T-helper 17 cell (primary cell): Measurements from ENCODE around the gene CIB2. TPM values are rescaled to one million over a fixed set of nuclear protein-coding genes. Genes with fewer than 3 reads are reported as not detected.

Source experiments
- ATAC-seq: fragments of 150-1000 bp; cut with Tn5 transposase; 2 replicates; pipeline ENCODE4 v1.10.0; 2021; ENCODE audit warnings: mild to moderate bottlenecking, moderate library complexity
- DNase-seq, 3 donors: peaks; one replicate each; pipeline versions ENCODE4 v3.0.0 to v3.0.0-alpha.2; 2020 to 2021
- H3K9me3 ChIP-seq: one replicate; pipeline ENCODE4 v1.7.0; 2013; ENCODE audit warnings: low read length, mild to moderate bottlenecking; ENCODE audit not compliant: control insufficient read depth, poor library complexity, severe bottlenecking
- H3K27ac Mint-ChIP-seq: one replicate; pipeline ENCODE4 v1.8.0; 2022; ENCODE audit warnings: mild to moderate bottlenecking, moderate library complexity, mixed read lengths
- H3K27me3 Mint-ChIP-seq: one replicate; pipeline ENCODE4 v1.8.0; 2022; ENCODE audit warnings: mixed read lengths
- H3K36me3 Mint-ChIP-seq: one replicate; pipeline ENCODE4 v1.8.0; 2022; ENCODE audit warnings: low read depth, mixed read lengths
- H3K4me1 Mint-ChIP-seq: one replicate; pipeline ENCODE4 v1.8.0; 2022; ENCODE audit warnings: mild to moderate bottlenecking, mixed read lengths
- H3K4me3 Mint-ChIP-seq: one replicate; pipeline ENCODE4 v1.8.0; 2022; ENCODE audit warnings: mild to moderate bottlenecking, moderate library complexity, mixed read lengths
- total RNA-seq, 4 donors: library from RNA in 2 of 4; stranded (reverse) in 2 of 4; gene quantifications; one replicate each; pipeline ENCODE4 v1.2.3 and lab custom pipeline; 2022 to 2026

CIB2 gene
- total RNA-seq, 2 donors from 2014 or later = 0.63 to 0.65 TPM

- no peak overlapping the region for H3K4me3 Mint-ChIP-seq
- no peaks in the 10 kb centered on the region for H3K27me3 Mint-ChIP-seq
- ATAC-seq (no peak), DNase-seq (no peak)
- no peak overlapping the region for H3K27ac Mint-ChIP-seq
- H3K4me1 Mint-ChIP-seq = peaks cover 22% of the 10 kb centered on the region
- no peaks in the 10 kb centered on the region for H3K36me3 Mint-ChIP-seq
- H3K9me3 ChIP-seq = no peaks in the 10 kb centered on the region
Measured at GRCh38 chr15:78110096-78110495, 21.1 kb downstream of the CIB2 start.

GRCh38 chr15:78109156-78109555, 22.1 kb downstream of the CIB2 start:
- H3K9me3 ChIP-seq = no peaks in the 10 kb centered on the region
- Mint-ChIP-seq H3K36me3 (no peaks in the 10 kb centered on the region), H3K27ac (no peak overlapping the region), H3K4me1 (peaks cover 31% of the 10 kb centered on the region), H3K4me3 (no peak overlapping the region), H3K27me3 (no peaks in the 10 kb centered on the region)
- ATAC-seq (no peak), DNase-seq (no peak)

- Mint-ChIP-seq H3K4me3 (no peak overlapping the region), H3K27me3 (no peaks in the 10 kb centered on the region), H3K4me1 (peaks cover 37% of the 10 kb centered on the region), H3K36me3 (no peaks in the 10 kb centered on the region), H3K27ac (peak overlapping the region; percentile 14)
- ATAC-seq (peak; percentile 86), DNase-seq (peak; percentile 71 to 79 (median 72))
- no peaks in the 10 kb centered on the region for H3K9me3 ChIP-seq
Measured at GRCh38 chr15:78108300-78109084, 22.8 kb downstream of the CIB2 start.

GRCh38 chr15:78107471-78107870, 23.8 kb downstream of the CIB2 start:
- ATAC-seq = no peak
- H3K27ac Mint-ChIP-seq = peak overlapping the region; percentile 14

GRCh38 chr15:78105476-78106241, 25.6 kb downstream of the CIB2 start:
- Mint-ChIP-seq H3K4me1 (peaks cover 41% of the 10 kb centered on the region), H3K27ac (peak overlapping the region; percentile 94), H3K27me3 (no peaks in the 10 kb centered on the region), H3K4me3 (peak overlapping the region; percentile 67), H3K36me3 (no peaks in the 10 kb centered on the region)
- ATAC-seq (no peak), DNase-seq (no peak)
- no peaks in the 10 kb centered on the region for H3K9me3 ChIP-seq

More at GRCh38 chr15:78107471-78107870, 23.8 kb downstream of the CIB2 start:
- H3K9me3 ChIP-seq = no peaks in the 10 kb centered on the region
- no peak for DNase-seq
- Mint-ChIP-seq H3K27me3 (no peaks in the 10 kb centered on the region), H3K36me3 (no peaks in the 10 kb centered on the region), H3K4me1 (peaks cover 39% of the 10 kb centered on the region), H3K4me3 (no peak overlapping the region)

GRCh38 chr15:78104566-78105475, 26.4 kb downstream of the CIB2 start:
- peak overlapping the region; percentile 72 for H3K4me3 Mint-ChIP-seq
- ATAC-seq = no peak
- H3K27me3 Mint-ChIP-seq = no peaks in the 10 kb centered on the region
- DNase-seq = no peak
- H3K4me1 Mint-ChIP-seq = peaks cover 41% of the 10 kb centered on the region
- peak overlapping the region; percentile 94 for H3K27ac Mint-ChIP-seq
- no peaks in the 10 kb centered on the region for H3K36me3 Mint-ChIP-seq
- H3K9me3 ChIP-seq = no peaks in the 10 kb centered on the region

GRCh38 chr15:78104119-78104479, 27.1 kb downstream of the CIB2 start:
- ATAC-seq (peak; percentile 4), DNase-seq (no peak)
- peak overlapping the region; percentile 94 for H3K27ac Mint-ChIP-seq
- H3K4me1 Mint-ChIP-seq = peaks cover 41% of the 10 kb centered on the region
- H3K27me3 Mint-ChIP-seq = no peaks in the 10 kb centered on the region
- no peaks in the 10 kb centered on the region for H3K9me3 ChIP-seq
- H3K4me3 Mint-ChIP-seq = peak overlapping the region; percentile 72
- H3K36me3 Mint-ChIP-seq = no peaks in the 10 kb centered on the region

GRCh38 chr15:78103406-78104118, 27.7 kb downstream of the CIB2 start:
- Mint-ChIP-seq H3K4me3 (peak overlapping the region; percentile 72), H3K4me1 (peaks cover 38% of the 10 kb centered on the region), H3K36me3 (no peaks in the 10 kb centered on the region), H3K27me3 (no peaks in the 10 kb centered on the region), H3K27ac (peak overlapping the region; percentile 94)
- H3K9me3 ChIP-seq = no peaks in the 10 kb centered on the region
- ATAC-seq = peak; percentile 67
- peak in 1 of 3 donors; percentile 22 for DNase-seq

GRCh38 chr15:78102741-78103140, 28.5 kb downstream of the CIB2 start:
- H3K36me3 Mint-ChIP-seq = no peaks in the 10 kb centered on the region
- no peak for DNase-seq
- H3K27ac Mint-ChIP-seq = peak overlapping the region; percentile 94
- H3K27me3 Mint-ChIP-seq = no peaks in the 10 kb centered on the region
- H3K4me3 Mint-ChIP-seq = no peak overlapping the region
- H3K9me3 ChIP-seq = no peaks in the 10 kb centered on the region
- H3K4me1 Mint-ChIP-seq = peaks cover 36% of the 10 kb centered on the region
- no peak for ATAC-seq

GRCh38 chr15:78102211-78102610, 29.0 kb downstream of the CIB2 start:
- H3K4me1 Mint-ChIP-seq = peaks cover 36% of the 10 kb centered on the region
- DNase-seq = no peak
- peak overlapping the region; percentile 94 for H3K27ac Mint-ChIP-seq
- H3K36me3 Mint-ChIP-seq = no peaks in the 10 kb centered on the region
- no peak for ATAC-seq
- H3K27me3 Mint-ChIP-seq = no peaks in the 10 kb centered on the region
- no peaks in the 10 kb centered on the region for H3K9me3 ChIP-seq
- H3K4me3 Mint-ChIP-seq = no peak overlapping the region

GRCh38 chr15:78101423-78102105, 29.7 kb downstream of the CIB2 start:
- no peaks in the 10 kb centered on the region for H3K9me3 ChIP-seq
- H3K4me1 Mint-ChIP-seq = peaks cover 34% of the 10 kb centered on the region
- DNase-seq (no peak), ATAC-seq (no peak)
- H3K4me3 Mint-ChIP-seq = peak overlapping the region; percentile 12
- H3K27ac Mint-ChIP-seq = peak overlapping the region; percentile 94
- H3K36me3 Mint-ChIP-seq = no peaks in the 10 kb centered on the region
- H3K27me3 Mint-ChIP-seq = no peaks in the 10 kb centered on the region

- no peaks in the 10 kb centered on the region for H3K9me3 ChIP-seq
- Mint-ChIP-seq H3K27ac (peak overlapping the region; percentile 94), H3K27me3 (no peaks in the 10 kb centered on the region), H3K4me3 (no peak overlapping the region), H3K4me1 (peaks cover 30% of the 10 kb centered on the region), H3K36me3 (no peaks in the 10 kb centered on the region)
- ATAC-seq = no peak
- DNase-seq = no peak
Measured at GRCh38 chr15:78100886-78101285, 30.4 kb downstream of the CIB2 start.
